Activated CD8-positive, alpha-beta T cell treated with anti-CD3 and anti-CD28 coated beads for 36 hours (primary cell): ENCODE data around the gene ATPAF1. TPM values are rescaled to one million over a fixed set of nuclear protein-coding genes. Genes with fewer than 3 reads are reported as not detected.

Source experiments
- ATAC-seq: fragments of 200-7000 bp; cut with Tn5 transposase; one replicate; pipeline ENCODE4 v1.10.0; 2021; ENCODE audit warnings: mild to moderate bottlenecking, moderate library complexity
- CTCF ChIA-PET: fragments of 350-600 bp; sonication (Branson Sonifier 250); formaldehyde crosslinking; loops from one replicate; lab custom pipeline; 2021; ENCODE audit warnings: antibody characterized with exemption; lab: Charles Lee
- POLR2A ChIA-PET: fragments of 350-600 bp; sonication (Branson Sonifier 250); formaldehyde crosslinking; loops from one replicate; lab custom pipeline; 2021; ENCODE audit warnings: antibody characterized with exemption; lab: Charles Lee
- DNase-seq: peaks from one replicate; pipeline ENCODE4 v3.0.0-alpha.2; 2020
- H3K27ac Mint-ChIP-seq: one replicate; pipeline ENCODE4 v1.8.0; 2021; ENCODE audit warnings: mild to moderate bottlenecking, mixed read lengths
- H3K27me3 Mint-ChIP-seq: one replicate; pipeline ENCODE4 v1.8.0; 2021; ENCODE audit warnings: mixed read lengths
- H3K36me3 Mint-ChIP-seq: one replicate; pipeline ENCODE4 v1.8.0; 2021; ENCODE audit warnings: low read depth, mixed read lengths
- H3K4me1 Mint-ChIP-seq: one replicate; pipeline ENCODE4 v1.8.0; 2021; ENCODE audit warnings: low read depth, mixed read lengths
- H3K4me3 Mint-ChIP-seq: one replicate; pipeline ENCODE4 v1.8.0; 2021; ENCODE audit warnings: mild to moderate bottlenecking, moderate library complexity, mixed read lengths
- H3K9me3 Mint-ChIP-seq: one replicate; pipeline ENCODE4 v1.8.0; 2021; ENCODE audit warnings: mixed read lengths
- intact Hi-C: fragments of 100-400 bp; cut with micrococcal nuclease; formaldehyde crosslinking; loops from one replicate; pipeline ENCODE4 v1.10.0; 2022
- total RNA-seq, 2 experiments: library from RNA; stranded (reverse); gene quantifications; one replicate each; pipeline ENCODE4 v1.2.3, GENCODE V29; 2021
- TF ChIP-seq, protein P1 (sequence below): fragments of 200-600 bp; IDR thresholded peaks from one replicate; pipeline ENCODE4 v1.8.0; 2022; ENCODE audit warnings: antibody characterized with exemption, mild to moderate bottlenecking

The ATPAF1 gene
- total RNA-seq, 2 experiments from 2014 or later, result 40.3 to 41.8 TPM

DNA sequence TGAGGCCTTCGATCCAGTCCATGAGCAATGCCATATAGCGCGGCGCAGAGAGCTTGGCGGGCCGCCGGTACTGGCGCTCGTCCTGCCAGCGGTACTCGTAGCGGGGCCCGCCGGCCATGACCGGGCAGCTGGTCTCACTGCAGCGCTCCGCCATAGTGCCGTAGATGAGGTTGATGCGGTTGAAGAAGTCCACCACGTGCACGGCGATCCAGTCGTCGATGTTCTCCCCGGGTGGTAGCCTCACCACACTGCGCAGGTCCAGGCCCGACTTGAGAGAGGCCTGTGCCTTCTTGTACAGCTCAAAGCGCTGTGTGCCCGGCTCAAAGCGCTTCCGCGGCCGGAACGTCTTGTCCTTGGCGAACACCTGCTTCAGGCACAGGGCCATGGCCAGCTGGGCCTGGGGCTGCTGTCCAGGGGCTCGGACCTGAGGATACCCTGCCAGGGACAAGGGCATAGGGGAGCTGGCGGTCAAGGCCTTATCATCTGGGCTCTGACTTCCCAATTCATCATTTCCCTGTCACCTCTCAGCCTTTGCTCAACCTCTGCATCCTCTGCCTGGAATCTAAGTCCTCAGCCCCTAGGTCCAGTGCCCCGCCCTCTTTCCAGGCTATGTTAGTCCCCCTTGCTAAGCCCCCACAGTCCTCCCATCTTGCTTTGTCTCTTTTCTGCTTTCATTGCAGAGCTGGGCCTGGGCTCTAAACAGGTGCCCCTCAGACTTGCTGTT lies 55.1 kb downstream of the ATPAF1 start:
- TF ChIP-seq, protein P1, sequence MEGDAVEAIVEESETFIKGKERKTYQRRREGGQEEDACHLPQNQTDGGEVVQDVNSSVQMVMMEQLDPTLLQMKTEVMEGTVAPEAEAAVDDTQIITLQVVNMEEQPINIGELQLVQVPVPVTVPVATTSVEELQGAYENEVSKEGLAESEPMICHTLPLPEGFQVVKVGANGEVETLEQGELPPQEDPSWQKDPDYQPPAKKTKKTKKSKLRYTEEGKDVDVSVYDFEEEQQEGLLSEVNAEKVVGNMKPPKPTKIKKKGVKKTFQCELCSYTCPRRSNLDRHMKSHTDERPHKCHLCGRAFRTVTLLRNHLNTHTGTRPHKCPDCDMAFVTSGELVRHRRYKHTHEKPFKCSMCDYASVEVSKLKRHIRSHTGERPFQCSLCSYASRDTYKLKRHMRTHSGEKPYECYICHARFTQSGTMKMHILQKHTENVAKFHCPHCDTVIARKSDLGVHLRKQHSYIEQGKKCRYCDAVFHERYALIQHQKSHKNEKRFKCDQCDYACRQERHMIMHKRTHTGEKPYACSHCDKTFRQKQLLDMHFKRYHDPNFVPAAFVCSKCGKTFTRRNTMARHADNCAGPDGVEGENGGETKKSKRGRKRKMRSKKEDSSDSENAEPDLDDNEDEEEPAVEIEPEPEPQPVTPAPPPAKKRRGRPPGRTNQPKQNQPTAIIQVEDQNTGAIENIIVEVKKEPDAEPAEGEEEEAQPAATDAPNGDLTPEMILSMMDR, result no peak
- H3K27ac Mint-ChIP-seq, result no peak overlapping the region
- CTCF ChIA-PET, result interaction anchor here (1.0 to 5.4 kb wide), 2 partner anchors 9 to 166 kb away, joined by 4 to 47 read pairs; partner anchors contain the start of gene MKNK1
- peaks cover 5% of the 10 kb centered on the region for H3K36me3 Mint-ChIP-seq
- H3K4me1 Mint-ChIP-seq, result peaks cover 44% of the 10 kb centered on the region
- H3K9me3 Mint-ChIP-seq, result no peaks in the 10 kb centered on the region
- DNase-seq (no peak), ATAC-seq (no peak)
- intact Hi-C loops, result loop anchor here (10.0 kb wide), 1 partner anchor 112 kb away; no protein-coding TSS in a partner anchor
- H3K4me3 Mint-ChIP-seq, result no peak overlapping the region
- POLR2A ChIA-PET, result interaction anchor here (6.4 kb wide), 1 partner anchor 9 kb away, joined by 55 read pairs; the partner anchor contains the start of gene MKNK1
- H3K27me3 Mint-ChIP-seq, result no peaks in the 10 kb centered on the region

DNA sequence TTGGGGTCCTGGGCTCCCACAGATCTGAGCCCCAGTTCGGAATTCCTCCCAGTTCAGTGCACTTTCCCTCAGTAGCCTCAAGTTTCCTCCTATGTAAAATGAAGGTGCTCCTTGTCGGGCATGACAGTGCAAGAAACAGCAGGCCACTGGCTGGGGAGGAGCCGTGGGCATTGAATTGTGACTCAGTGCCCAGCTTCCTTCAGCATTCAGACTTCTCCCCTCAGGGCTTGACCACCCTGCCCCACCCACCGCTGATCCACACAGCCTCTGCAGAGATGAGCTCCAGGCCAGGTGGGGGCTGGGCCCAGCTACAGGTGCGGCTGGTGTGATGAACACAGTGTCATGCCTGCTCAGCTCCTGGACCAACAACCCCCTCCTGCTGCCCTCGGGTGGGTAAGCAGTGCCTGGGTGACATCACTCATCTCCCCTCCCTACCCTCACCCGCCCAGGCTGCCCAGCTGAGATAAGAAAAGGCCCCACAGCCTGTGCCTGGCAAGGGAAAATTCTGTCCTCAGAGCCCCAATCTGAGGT lies 56.4 kb downstream of the ATPAF1 start:
- ChIA-PET POLR2A (no interaction called here), CTCF (no interaction called here)
- Mint-ChIP-seq H3K27me3 (no peaks in the 10 kb centered on the region), H3K27ac (peak overlapping the region; percentile 55), H3K4me3 (no peak overlapping the region), H3K4me1 (peaks cover 37% of the 10 kb centered on the region), H3K36me3 (peaks cover 5% of the 10 kb centered on the region), H3K9me3 (no peaks in the 10 kb centered on the region)
- intact Hi-C loops, result loop anchor here (10.0 kb wide), 1 partner anchor 113 kb away; no protein-coding TSS in a partner anchor
- ATAC-seq (no peak), DNase-seq (no peak)
- TF ChIP-seq, protein P1, result no peak

DNA sequence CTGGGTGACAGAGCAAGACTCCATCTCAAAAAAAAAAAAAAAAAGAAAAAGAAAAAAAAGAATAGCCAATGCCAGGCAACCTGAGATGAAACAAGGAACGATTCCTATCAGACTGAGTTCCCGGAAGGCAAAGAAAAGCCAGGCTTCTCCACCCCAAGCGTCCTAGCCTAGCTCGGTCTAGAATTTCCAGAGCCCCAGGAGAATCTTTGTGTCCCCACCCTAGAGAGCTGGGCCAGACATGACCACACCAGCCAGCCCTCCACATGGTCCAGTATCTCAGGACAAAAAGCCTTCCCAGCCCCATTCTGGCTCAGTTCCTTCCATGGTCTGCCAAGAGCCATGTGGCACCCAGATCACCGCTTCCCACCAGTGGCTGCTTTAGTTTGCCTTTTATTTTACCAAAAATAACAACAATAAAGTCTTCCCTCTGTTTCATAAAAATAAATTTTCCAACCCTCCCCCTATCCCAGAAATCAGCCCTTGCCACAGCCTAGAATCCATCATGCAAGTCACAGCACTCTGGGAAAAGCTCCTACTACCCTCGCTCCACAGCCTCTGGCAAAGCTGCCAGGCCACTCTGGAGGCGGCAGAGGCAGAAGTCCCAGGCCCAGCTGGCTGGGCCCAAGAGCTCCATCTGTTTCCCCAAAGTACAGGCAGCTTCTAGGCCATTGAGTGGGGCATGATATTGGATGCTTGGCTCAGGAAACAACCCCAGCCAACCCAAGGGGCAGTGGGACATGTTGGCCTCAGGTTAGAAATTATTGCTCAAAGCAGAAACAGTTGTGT lies 60.6 kb downstream of the ATPAF1 start:
- intact Hi-C loops, result no loop called here
- Mint-ChIP-seq H3K36me3 (peaks cover 5% of the 10 kb centered on the region), H3K27me3 (no peaks in the 10 kb centered on the region), H3K4me3 (no peak overlapping the region), H3K27ac (no peak overlapping the region), H3K9me3 (no peaks in the 10 kb centered on the region), H3K4me1 (peaks cover 25% of the 10 kb centered on the region)
- ChIA-PET POLR2A (interaction anchor here (0.6 kb wide), 1 partner anchor 9 kb away, joined by 3 read pairs; the partner anchor contains the start of gene MOB3C), CTCF (interaction anchor here (0.8 to 7.3 kb wide), 2 partner anchors 8 to 25 kb away, joined by 3 to 47 read pairs; partner anchors contain the start of gene MOB3C)
- TF ChIP-seq, protein P1, result no peak
- DNase-seq (no peak), ATAC-seq (no peak)

DNA sequence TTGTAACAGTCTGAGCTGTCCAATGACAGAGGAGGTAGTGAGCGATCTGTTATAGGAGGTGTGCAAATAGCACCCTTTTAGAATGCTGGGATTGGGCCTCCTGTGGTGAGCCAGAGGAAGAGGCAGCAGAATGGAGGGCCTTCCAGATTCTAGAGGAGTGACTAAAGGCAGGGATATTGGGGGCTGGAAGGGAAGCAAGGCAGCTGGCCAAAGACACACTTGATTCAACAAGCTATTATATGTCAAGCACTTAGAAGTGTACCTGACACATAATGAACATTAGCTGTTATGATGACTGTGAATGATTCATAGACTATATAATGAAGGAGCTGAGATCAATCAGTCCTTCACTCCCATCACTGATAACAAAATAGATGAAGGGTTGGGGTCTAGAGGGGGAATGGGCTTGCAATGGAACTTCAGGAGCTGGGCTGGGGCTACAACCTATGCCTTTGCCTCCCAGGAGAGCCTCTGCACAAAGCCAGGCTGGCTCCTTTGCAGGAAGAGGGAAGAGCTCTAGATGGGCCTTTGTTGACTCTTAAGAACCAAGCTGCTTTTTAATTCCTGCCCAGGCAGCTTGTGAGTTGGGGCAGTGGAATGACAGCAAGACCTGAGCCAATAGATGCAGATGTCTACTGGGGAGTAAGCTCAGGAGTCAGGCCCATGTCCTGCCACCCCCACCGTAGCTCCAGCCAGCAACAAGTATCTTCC lies 61.8 kb downstream of the ATPAF1 start:
- peaks cover 9% of the 10 kb centered on the region for H3K36me3 Mint-ChIP-seq
- H3K4me3 Mint-ChIP-seq, result no peak overlapping the region
- ATAC-seq, result no peak
- H3K27me3 Mint-ChIP-seq, result no peaks in the 10 kb centered on the region
- DNase-seq, result no peak
- no peak overlapping the region for H3K27ac Mint-ChIP-seq
- intact Hi-C loops, result no loop called here
- peaks cover 28% of the 10 kb centered on the region for H3K4me1 Mint-ChIP-seq
- H3K9me3 Mint-ChIP-seq, result no peaks in the 10 kb centered on the region
- TF ChIP-seq, protein P1, result no peak
- CTCF ChIA-PET, result interaction anchor here (0.8 to 7.3 kb wide), 2 partner anchors 10 to 24 kb away, joined by 3 to 47 read pairs; partner anchors contain the start of gene MOB3C
- POLR2A ChIA-PET, result interaction anchor here (5.7 kb wide), 1 partner anchor 9 kb away, joined by 55 read pairs; the partner anchor contains the start of gene MOB3C
